Activated effector memory CD4-positive, alpha-beta T cell treated with anti-CD3 and anti-CD28 coated beads, Interleukin-2, amount 50 U/mL, for 16 hours (primary cell): ENCODE results near the gene B3GNT9.

ENCODE experiments used
- DNase-seq: peaks from one replicate; pipeline ENCODE4 v3.0.0-alpha.2; 2020

The B3GNT9 gene

DNA sequence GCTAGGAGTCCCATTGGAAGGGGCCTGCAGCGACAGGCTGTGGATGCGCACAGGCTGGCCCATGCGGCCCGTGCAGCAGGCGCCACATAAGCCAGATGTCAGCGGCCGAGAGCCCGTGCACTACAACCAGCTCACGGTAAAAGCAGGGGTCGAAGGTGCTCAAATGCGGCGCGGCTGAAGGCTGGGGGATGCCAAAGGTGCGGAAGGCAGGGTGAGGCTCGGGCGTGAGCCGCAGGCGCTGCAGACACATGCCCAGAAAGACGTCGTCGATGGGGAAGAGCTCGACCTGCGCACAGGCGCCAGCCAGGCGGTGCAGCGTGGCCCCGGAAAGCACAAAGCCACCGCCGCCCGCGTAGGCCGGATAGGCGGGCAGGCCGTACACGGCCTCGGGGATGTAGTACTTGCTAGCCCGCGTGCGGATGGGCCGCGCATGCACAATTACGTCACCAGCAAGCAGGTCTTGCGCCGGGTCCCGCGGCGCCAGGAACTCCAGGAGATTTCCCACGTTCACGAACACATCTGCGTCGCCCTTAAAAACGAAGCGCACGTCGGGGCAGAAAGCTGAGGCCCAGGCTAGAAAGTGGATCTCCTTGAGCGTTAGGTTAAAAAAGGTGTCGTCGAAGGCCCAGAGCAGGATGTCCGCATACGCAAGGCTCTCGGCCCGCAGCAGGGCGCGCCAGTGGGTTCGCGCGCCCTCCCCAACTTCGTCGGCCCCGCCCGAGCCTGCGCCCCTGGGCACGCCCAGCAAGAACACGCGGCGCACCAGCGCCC, 1.3 kb downstream of the B3GNT9 start:
- DNase-seq, result no peak

DNA sequence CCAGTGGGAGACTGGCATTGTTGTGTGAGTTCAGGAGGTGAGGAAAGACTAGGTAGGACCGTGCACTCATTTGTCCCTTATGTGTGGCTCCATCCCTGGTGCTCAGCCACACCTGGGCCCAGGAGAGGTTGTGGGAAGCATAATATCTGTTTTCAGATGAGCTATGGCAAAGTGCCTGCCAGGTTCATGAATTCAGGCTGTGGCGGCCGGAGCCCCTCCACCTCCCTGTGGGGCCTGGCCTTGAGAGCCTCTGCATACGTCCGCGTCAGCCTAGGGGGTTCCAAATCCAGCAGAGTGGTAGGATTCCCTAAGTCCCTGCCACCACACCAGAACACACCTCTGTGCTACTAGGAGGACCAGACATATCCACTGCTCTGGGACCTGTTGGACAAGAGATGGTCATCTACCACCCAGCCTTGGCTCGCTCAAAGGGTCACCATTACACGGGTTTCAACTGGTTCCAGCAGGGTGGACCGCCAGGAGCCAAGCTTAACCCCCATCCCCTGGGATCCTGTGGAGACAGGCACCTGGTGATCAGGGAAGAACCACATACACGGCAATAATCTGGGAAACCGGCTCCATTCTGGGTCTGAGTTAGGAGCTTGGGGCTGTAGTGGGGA, 2.0 kb downstream of the B3GNT9 start:
- DNase-seq, result no peak

DNA sequence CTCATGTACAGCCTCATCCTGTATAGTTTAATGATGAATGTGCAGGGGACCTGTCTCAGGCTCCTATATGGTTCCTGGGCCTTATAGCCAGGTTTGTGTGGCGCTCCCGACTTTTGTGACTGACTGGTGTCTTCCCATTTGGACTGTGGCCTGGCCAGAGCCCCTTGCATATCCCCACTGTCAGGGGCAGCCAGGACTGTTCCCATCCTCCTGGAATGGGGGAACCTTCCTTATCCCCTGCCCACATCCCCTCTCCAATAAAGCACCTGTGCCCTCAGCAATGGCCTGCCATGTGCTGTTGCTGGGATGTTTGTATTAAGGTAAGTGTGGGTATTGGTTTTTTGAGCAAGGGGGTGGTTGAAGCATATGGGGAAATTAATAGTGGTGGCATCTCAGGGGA, 2.6 kb downstream of the B3GNT9 start:
- DNase-seq, result no peak

DNA sequence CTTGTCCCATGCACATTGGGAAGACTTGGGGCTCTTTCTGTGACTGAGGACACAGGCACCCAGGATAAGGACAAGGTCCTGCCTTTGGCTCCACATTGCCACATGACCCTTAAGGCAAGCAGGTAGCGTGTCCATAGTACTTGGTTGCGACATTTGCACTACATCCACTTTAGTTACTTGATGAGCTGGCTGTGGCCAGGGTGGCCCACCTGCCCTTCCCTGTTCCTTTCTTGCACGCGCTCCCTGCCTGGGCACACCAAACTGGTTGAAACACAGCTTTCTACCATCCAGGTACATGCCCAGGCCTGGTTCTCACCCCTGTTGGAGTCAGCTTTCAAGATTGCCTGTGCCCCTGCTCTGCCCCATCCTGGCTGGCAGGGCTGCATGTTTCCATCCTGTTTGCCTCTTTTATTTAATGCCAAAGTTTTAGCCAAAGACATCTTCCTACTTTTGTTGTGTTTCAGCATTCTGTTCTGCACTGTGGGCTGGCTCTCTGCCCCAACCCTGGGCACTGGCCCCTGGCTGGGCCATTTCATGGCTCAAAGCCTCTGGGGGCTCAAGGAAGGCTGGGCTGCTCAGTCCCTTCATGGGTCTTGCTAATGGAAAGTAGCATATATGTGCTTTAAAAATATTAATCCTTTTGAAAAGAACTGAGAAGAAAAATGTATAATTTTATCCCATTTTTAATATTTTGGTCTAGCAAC, 3.2 kb downstream of the B3GNT9 start:
- DNase-seq, result no peak

DNA sequence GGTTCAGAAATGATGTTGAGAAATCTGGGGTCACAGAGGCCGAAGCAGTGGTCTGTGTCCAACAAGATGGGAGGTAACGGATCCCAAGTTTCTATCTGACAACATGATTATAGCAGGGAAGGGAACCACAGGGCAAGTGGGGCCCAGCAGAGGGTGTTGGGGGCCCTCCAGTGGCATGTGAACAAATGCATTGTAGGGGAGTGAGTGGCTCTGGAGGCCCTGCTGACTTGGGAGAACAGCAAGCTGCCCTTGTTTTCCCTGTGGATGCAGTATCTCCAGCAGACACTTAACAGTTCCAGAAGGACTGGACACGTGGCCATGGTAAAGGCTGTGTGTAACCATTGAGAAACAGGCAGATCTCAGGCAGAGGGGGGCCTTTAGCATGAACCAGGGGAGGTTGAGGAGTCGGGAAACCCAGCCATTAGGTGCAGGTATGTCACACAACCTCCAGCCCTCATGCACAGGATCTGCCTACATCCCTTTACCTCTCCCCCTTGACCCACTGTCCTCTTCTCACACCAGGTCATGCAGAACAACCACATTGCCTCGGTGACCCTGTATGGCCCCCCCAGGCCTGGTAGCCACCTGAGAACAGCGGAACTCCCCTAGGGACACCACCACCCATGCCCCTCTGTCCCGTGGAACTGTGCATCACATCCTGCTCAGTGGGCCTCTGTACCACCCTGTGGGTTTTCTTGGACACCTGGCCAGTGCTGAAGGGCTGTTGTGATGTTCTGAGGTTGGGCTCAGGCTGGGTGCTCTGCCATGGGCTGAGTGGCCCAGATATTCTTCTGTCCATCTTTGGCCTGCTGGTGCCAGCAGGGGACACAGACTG, 4.1 kb downstream of the B3GNT9 start:
- no peak for DNase-seq

DNA sequence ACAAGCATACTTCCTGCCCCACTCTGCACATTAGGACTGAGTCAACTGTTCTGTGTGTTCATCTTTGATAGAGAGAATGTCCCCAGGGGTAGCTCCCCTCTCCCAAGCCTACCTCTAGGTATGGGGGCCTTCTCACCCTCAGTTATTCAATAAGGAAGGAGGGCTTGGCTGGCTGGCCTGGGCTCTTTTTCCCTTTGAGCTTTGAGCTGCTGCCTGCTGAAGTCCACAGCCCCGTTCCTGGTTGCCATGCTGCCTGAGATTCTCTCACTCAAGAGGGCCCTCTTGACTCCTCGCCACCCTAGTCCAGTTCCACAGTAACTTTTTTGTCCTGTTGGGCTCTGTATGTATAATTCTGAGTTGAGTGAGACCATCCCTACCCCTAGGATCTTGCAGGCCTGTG, 5.1 kb downstream of the B3GNT9 start:
- no peak for DNase-seq

DNA sequence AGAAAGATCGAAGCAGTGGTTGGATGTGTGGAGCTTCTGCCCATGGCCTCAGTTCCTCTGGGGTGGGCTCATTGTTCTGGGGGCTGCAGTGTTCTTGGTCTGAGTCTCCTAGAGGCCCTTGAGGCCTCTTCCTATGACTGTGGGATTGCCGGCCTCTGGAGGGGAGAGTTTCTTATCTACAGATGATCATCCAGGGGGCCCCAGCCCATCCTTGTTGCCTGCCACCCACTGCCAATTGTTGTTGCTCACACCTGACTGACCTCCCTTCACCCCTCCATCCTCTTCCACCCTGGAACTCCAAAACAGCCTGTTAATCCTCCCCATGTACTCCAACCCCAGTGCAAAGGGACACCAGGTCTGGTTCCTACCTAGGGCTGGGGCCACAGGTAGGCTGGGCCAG, 5.9 kb downstream of the B3GNT9 start:
- no peak for DNase-seq

DNA sequence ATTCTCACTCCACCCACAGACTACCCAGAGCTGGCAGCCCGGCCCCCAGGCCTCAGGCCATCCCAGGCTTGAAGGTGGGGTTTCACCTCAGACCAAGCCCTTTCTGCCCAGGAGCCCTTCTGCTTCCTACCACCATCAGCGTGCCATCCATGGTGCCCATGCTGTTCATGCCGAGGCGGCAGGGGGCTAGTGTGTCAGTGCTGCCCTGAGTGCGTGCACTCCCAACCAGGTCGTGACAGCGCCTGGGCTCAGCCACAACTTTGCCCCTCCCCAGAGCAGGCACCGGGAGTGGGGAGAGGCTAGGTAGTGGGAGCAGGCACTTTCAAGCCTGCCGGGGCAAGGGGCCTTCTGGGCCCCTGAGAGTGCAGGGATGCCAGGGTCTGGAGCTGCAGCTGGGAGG, 8.5 kb downstream of the B3GNT9 start:
- no peak for DNase-seq

DNA sequence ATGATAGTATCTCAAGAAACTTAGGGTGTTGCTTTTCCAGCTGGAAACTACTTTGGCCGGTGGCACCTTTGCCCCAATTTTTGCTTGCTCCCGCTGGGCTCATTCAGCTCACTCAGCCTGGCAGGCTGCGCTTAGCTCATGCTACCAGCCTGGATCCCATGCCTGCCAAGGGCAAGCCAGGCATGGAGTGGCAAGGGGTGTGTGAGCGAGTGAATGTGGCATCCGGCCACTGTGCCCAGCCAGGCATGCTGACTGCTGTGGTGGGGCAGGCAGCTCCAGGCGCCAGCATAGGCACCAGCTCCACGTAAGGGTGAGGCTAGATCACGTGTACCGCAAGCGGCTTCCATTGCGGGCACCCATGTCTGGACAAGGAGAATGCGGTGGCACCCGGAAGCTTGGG, 9.4 kb downstream of the B3GNT9 start:
- no peak for DNase-seq

DNA sequence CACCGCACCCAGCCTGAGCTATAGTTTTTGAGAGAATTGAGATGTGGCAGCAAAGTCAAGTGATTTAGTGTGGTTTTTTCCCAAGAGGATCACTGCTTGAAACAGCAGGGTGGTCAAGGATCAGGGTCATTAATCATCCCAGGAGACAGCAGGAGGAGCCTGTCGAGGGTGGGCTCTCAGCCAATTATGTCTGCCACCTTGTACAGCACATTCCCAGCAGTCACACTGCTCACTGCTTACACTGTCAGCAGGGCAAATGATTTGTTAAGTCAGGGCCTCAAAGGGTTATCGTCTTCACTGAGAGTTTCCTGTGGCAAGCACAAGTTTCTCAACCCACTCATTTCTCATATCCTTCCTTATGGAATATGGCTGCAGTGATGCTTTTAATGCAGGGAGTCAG, 13.2 kb downstream of the B3GNT9 start:
- no peak for DNase-seq

DNA sequence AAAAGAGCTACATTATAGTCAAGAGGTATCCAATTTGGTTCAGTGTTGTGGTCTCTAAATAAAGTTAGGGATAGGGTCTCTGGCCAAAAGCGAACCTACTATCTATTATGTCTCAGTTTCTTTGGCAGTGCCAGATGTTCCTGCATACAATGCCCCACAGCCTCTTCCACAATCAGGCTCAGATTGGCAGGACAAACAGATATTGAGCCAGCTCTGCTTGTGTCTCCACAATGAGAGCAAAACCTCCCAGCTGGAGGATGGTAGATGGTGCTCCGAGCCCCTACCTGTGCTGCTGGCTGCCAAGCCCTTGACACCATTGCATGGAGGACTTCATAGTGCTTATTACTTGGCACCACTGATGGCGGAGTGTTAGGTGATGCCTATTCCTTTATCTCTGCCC, 21.4 kb downstream of the B3GNT9 start:
- DNase-seq, result no peak

DNA sequence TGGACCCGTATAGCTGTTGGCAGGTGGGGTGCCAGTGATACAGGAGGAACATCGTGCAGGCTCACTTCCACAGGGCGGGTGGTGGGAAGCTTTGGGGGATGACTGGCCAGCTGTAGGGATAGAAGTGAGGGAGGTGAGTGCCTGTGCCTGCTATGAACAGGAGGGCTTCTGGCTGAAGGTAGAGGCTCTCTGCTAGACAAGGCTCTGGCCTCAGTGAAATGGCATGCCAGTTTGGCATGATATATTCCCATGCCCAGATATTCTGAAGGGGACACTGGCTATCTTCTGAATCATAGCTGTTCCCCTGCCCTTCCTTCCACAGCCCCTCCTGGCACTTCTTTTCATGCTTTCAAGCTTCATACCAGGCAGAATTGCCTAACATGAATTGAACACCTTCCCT, 21.9 kb downstream of the B3GNT9 start:
- DNase-seq, result no peak

DNA sequence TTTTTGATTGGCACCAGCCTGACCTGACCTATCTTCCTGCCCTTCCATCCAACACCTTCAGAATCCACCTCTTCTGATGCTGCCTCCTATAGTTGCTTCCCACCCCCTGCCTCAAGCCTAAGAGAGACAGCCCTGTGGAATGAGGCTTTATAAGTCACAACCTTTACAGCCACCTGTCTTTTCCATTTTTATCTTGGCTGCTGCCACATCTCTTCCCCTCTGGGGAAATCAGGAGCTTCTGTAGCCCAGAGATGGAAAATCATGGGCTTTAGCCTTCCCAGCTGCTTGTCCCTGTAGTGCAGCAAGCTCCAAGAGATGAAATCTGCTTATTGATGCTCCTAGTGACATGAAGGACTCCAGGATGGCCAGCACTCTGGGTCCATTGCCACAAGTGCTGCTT, 22.4 kb downstream of the B3GNT9 start:
- no peak for DNase-seq

DNA sequence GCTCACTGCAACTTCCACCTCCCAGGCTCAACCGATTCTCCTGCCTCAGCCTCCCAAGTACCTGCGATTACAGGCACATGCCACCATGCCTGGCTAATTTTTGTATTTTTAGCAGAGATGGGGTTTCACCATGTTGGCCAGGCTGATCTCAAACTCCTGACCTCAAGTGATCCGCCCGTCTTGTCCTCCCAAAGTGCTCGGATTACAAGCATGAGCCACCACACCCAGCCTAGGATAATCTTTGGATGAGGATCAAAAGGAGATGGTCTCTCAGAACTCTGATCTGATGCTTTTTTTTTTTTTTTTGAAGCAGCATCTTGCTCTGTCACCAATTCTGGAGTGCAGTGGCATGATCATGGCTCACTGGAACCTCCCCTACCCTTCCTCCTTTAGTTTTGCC, 28.0 kb downstream of the B3GNT9 start:
- peak; percentile 13 for DNase-seq

DNA sequence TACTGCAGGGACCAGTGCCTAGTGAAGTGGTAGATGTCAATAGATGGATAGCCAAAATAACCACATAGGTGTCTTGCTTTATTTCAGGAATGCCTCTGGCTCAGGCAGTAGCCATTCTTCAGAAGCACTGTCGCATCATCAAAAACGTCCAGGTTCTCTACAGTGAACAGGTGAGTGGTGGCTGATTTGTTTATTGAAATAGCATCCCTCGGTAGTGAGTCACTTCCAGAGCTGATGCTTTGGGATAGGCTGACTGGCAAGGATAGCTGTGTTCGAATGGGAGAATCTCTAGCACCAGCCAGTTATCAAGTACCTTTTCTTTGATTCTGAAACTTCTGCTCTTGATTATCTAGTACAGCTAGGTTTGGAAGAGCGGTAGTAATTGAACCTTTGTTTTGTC, 30.8 kb downstream of the B3GNT9 start:
- DNase-seq, result peak; percentile 33

DNA sequence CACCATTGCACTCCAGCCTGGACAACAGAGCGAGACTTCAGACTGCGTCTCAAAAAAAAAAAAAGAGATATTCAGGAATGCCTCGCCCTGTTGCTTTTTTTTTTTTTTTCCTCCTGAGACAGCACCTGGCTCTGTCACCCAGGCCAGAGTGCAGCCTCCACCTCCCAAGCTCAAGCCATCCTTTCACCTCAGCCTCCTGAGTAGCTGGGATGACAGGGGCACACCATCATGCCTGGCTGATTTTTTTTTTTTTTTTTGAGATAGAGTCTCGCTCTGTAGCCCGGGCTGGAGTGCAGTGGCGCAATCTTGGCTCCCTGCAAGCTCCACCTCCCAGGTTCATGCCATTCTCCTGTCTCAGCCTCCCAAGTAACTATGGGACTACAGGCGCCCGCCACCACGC, 33.1 kb downstream of the B3GNT9 start:
- peak; percentile 2 for DNase-seq

DNA sequence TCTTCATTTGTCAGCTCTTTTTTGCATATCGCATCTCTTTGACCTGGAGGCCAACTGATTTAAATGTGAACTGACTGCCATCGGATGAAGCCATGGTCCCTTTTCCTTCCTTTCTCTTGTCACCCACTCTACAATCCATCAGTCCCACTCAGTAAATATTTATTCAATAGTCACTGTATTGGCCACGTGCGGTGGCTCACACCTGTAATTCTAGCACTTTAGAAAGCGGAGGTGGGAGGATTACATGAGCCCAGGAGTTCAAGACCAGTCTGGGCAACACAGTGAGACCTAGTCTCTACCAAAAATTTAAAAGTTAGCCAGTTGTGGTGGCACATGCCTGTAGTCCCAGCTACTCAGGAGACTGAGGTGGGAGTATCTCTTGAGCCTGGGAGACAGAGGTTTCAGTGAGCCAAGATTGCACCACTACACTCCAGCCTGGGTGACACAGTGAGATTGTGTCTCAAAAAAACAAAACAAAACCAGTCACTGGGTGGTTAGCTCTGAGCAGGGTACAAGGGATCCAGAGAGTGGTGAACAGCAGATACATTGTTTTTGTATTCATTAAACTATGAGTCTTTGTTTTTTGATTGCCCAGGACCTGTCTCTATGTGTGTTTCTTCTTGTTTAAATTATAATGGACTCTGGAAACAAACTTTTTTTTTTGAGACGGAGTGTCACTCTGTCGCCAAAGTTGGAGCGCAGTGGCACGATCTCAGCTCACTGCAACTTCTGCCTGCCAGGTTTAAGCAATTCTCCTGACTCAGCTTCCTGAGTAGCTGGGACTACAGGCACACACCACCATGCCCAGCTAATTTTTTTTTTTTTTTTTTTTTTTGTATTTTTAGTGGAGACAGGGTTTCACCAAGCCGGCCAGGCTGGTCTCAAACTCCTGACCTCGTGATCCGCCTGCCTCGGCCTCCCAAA, 34.1 kb downstream of the B3GNT9 start:
- DNase-seq, result peak; percentile 3

DNA sequence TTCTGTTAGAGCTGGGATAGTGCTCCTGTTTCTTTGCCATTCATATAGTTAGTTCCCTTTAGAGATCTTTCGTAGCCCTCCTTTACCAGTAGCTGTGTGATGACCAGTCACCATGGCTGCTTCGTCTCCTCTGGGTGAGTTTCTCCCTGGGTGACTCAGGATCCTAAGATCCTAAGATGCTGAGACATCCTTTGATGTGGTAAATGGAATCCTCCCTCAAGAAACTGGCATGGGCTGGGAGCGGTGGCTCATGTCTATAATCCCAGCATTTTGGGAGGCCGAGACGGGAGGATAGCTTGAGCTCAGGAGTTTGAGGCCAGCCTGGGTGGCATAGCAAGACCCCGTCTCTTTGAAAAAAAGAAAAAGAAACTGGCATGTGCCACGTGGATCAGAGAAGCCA, 35.2 kb downstream of the B3GNT9 start:
- DNase-seq, result no peak

DNA sequence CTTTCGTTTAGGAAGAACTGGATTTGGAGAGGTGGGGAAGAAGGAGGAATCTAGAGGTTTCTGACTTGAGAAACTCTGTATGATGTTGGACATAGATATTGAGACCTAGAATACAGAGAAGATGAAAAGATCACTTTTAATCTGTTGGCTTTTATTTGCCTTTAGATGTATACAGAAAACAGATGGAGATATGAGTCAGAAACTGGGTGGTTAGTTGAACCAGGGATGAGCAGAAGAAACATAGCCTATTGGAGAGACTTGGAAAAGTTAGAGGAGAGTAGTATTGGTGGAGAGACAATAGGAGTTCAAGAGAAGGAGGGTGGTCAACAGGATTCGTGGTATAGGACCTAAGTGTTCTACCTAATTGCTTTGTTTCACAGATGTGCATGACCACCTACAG, 36.0 kb downstream of the B3GNT9 start:
- no peak for DNase-seq

DNA sequence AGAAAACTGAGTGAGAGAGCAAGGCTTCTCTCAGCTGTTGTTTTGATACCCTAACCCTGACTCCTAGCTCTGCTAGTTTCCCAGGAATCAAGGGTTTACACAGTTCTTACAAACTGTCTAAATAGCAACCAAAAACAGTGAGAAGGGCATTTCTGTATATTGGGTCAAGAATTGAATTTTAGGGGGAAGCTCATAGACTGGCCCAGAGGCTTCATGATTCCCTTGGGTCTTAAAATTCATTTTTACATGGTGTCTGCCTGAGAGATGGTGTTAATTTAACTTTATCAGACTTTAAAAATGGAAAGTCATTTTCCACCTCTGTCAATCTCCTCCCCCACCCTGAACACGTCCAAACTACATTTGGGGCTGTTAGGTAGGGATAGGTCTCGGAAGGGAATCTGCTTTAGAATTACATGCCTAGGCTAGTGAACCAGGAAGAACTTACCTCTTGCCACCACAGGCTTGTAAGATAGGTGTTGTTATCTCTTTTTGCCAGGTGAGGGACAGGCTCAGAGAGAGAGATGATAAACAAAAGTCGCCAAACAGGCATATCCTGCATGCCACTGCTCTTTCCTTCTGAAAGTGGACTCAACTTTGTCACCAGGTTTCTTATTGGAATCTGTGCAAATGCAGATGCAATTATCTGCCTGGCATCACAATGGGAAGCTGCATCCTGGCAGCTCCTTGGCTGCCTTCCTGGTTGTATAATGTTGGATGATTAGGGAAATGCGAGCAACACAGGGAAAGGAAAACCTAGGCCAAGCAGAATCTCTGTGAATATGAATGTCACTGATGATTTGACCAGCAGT, 38.0 kb downstream of the B3GNT9 start:
- DNase-seq, result no peak

DNA sequence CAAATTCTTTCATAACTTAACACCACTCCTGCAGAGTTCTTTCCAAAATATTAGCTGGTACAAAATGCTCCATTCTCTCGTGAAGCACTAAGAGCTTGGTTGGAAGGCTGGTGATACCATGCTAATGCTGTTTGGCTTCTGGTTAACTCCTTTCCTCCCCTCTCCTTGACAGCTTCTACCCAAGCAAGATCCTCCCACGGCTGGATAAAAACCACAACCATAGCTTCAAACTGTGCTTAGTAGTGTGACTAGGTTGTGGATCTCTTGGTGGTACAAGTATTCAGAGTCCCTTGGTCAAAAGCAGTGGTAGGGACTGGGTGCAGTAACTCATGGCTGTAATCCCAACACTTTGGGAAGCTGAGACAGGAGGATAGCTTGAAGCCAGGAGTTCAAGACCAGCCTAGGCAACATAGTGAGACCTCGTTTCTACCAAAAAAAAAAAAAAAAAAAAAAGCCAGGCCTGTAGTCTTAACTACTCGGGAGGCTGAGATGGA, 38.8 kb downstream of the B3GNT9 start:
- no peak for DNase-seq
